GM21526 (cell line): ENCODE data around the gene G6PC1.
"Not testable (repeated sequence)": the region's sequence is repeated elsewhere in the genome, so short reads cannot be mapped to it uniquely, and the experiment has no call there.

ENCODE experiments used
- ATAC-seq: cut with Tn5 transposase; IDR thresholded peaks from one replicate; pipeline ENCODE4 v1.9.1; 2021; ENCODE audit warnings: moderate library complexity; ENCODE audit not compliant: unreplicated experiment, low FRiP score

The G6PC1 gene

GRCh38 chr17:42900460-42901331, at the start of gene G6PC1:
TSS of gene G6PC1 (plus strand) at chr17:42900799. CDS start at chr17:42900877, 78 bp downstream.
- no peak for ATAC-seq

- ATAC-seq: no peak
Measured at GRCh38 chr17:42850954-42851353, 49.6 kb upstream of the G6PC1 start, which contains the start of gene AOC3. TSS of gene AOC3 (plus strand) at chr17:42851199. CDS start at chr17:42851344, 145 bp downstream.

GRCh38 chr17:42851371-42852240, 49.0 kb upstream of the G6PC1 start:
- not testable (repeated sequence) for ATAC-seq

- no peak for ATAC-seq
Measured at GRCh38 chr17:42852351-42852750, 48.2 kb upstream of the G6PC1 start.

GRCh38 chr17:42853004-42853403, 47.6 kb upstream of the G6PC1 start:
- no peak for ATAC-seq

- ATAC-seq: no peak
Measured at GRCh38 chr17:42853597-42853967, 47.0 kb upstream of the G6PC1 start.

GRCh38 chr17:42853968-42854790, 46.4 kb upstream of the G6PC1 start:
- no peak for ATAC-seq

GRCh38 chr17:42855048-42855596, 45.5 kb upstream of the G6PC1 start:
- ATAC-seq: no peak

- ATAC-seq: not testable (repeated sequence)
Measured at GRCh38 chr17:42856093-42856492, 44.5 kb upstream of the G6PC1 start.

- not testable (repeated sequence) for ATAC-seq
Measured at GRCh38 chr17:42856516-42856915, 44.1 kb upstream of the G6PC1 start.

- ATAC-seq: no peak
Measured at GRCh38 chr17:42857389-42857788, 43.2 kb upstream of the G6PC1 start.

- no peak for ATAC-seq
Measured at GRCh38 chr17:42865638-42866094, 34.9 kb upstream of the G6PC1 start.

GRCh38 chr17:42866216-42866615, 34.4 kb upstream of the G6PC1 start:
- ATAC-seq: no peak

- ATAC-seq: no peak
Measured at GRCh38 chr17:42866631-42867575, 33.7 kb upstream of the G6PC1 start.

- ATAC-seq: not testable (repeated sequence)
Measured at GRCh38 chr17:42867694-42868261, 32.8 kb upstream of the G6PC1 start.

GRCh38 chr17:42868338-42868737, 32.3 kb upstream of the G6PC1 start:
- no peak for ATAC-seq

GRCh38 chr17:42871647-42872046, 29.0 kb upstream of the G6PC1 start:
- ATAC-seq: no peak

- ATAC-seq: no peak
Measured at GRCh38 chr17:42872251-42872965, 28.2 kb upstream of the G6PC1 start.
